Mammary epithelial cell (primary cell): ENCODE results near the gene NOXA1.

Experiments used
- CTCF ChIP-seq, 2 donors: IDR thresholded peaks in 1 of 2; conservative IDR thresholded peaks in 1 of 2; 2 replicates each; pipeline ENCODE4 v1.5.1; 2011 to 2012; ENCODE audit warnings: inconsistent platforms in 2 of 2, low read length in 2 of 2, mild to moderate bottlenecking in 2 of 2, control low read depth in 1 of 2, low read depth in 1 of 2; ENCODE audit not compliant: insufficient read depth in 1 of 2; ENCODE audit errors: extremely low read depth in 1 of 2
- EZH2 ChIP-seq: IDR thresholded peaks from 2 replicates; pipeline ENCODE4 v1.6.1; 2012; ENCODE audit warnings: low read length, inconsistent platforms, borderline replicate concordance

DNA sequence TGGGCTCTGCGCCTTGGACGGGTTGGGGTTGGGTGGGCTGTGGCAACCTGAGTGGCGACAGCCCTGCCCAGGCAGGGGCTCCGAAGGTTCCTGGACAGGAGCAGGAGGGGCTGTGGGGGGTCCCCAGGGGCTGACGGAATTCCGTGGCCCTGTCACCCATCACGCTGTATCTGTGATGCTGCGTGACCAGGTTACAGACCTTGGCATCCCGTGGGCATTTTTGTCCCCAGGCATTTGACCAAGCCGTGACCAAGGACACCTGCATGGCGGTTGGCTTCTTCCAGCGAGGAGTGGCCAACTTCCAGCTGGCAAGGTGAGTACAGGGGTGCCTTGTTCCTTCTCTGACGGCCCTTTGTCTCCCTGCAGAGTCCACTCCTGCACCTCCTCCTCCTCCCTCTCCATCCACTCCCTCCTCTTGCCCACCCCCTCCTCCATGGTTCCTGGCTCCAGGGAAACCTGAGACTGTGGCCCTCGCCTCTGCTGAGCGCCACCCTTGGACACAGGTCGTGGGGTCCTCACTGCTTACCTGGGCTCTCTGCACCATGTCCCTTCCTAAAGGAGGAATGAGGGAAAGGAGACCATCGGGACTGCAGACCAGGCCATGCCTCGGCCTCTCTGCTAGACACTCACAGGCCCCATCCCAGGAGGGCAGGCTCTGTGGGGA, 3.0 kb downstream of the NOXA1 start:
- TF ChIP-seq CTCF (conservative IDR thresholded peaks at IDR 0.05 in 1 of 2, IDR thresholded peaks at IDR 0.05 in 1 of 2; ENCODE audit: extremely low read depth in 1 of 2, insufficient read depth in 1 of 2, low read depth in 1 of 2, low read length in 2 of 2) (no peak), EZH2 (no peak)
